ENCODE data around the gene NUDT14. TPM values are rescaled to one million over a fixed set of nuclear protein-coding genes. Genes with fewer than 3 reads are reported as not detected.

NUDT14 gene
- total and polyA plus RNA-seq, 2 of the 4 experiments (the other 2 are of a cell fraction) = 5.6 to 9.3 TPM

DNA sequence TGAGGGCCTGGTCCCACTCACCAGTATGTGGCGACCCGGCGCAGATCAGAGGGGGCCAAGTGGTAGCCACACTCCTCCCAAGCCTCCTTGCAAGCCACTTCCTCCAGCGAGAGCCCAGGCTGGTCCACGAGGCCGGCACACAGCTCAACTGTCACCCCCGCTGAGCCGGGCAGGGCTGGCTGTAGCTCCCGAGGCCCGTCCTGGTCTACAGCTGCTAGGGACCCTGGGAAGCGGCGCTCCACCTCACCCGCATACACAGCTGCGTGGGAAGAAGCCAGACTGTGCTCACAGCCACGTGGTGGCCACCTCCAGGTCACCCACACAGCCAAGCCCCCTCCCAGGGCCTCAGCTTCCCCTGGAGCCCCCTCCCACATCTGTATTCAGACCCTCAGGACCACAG lies 4.6 kb downstream of the NUDT14 start:
- Histone ChIP-seq H2AK9ac (replicated peaks; ENCODE audit: low read depth, low read length, poor library complexity) (no peak overlapping the region), H2AFZ (replicated peaks; ENCODE audit: low read length, poor library complexity) (no peak overlapping the region), H3K4ac (ENCODE audit: low read depth, low read length) (no peak overlapping the region), H3K4me3 (ENCODE audit: insufficient read depth, low read depth, low read length) (no peak overlapping the region), H3K23ac (ENCODE audit: low read depth, low read length) (no peak overlapping the region), H3K14ac (replicated peaks; ENCODE audit: low read depth, low read length) (no peak overlapping the region), H2BK120ac (ENCODE audit: low read depth, low read length) (no peak overlapping the region), H3K4me2 (ENCODE audit: low read depth, low read length) (no peak overlapping the region), H3K9ac (ENCODE audit: low read depth, low read length) (no peak overlapping the region), H3K27me3 (ENCODE audit: control insufficient read depth, insufficient read depth, low read length) (peaks cover 5% of the 10 kb centered on the region; the same call in 1 of the 2 replicates), H3K56ac (ENCODE audit: extremely low read depth, insufficient read depth, low read length) (no peak overlapping the region), H3K36me3 (ENCODE audit: control insufficient read depth, insufficient read depth, low read length) (no peaks in the 10 kb centered on the region), H3K27ac (ENCODE audit: insufficient read depth, low read length) (no peak overlapping the region), H3K9me1 (ENCODE audit: insufficient read depth, low read length) (no peaks in the 10 kb centered on the region), H4K5ac (ENCODE audit: low read depth, low read length) (no peak overlapping the region), H4K20me1 (ENCODE audit: insufficient read depth, low read length) (peaks cover 4% of the 10 kb centered on the region; the same call in 1 of the 2 replicates), H3K18ac (ENCODE audit: low read depth, low read length) (no peak overlapping the region), H2BK15ac (ENCODE audit: low read depth, low read length) (no peak overlapping the region), H2AK5ac (ENCODE audit: low read depth, low read length) (no peak overlapping the region), H3K9me3 (ENCODE audit: control insufficient read depth, insufficient read depth, low read length) (no peaks in the 10 kb centered on the region), H2BK5ac (ENCODE audit: low read depth, low read length, poor library complexity, severe bottlenecking) (no peak overlapping the region), H3K4me1 (ENCODE audit: control insufficient read depth, insufficient read depth, low read length) (peaks cover 4% of the 10 kb centered on the region; the same call in 1 of the 2 replicates), H4K91ac (ENCODE audit: insufficient read depth, low read depth, low read length) (no peak overlapping the region), H2BK20ac (ENCODE audit: low read depth, low read length) (no peak overlapping the region), H3K79me1 (ENCODE audit: low read depth in 1 of 2, low read length in 2 of 2) (no peaks in the 10 kb centered on the region), H4K8ac (ENCODE audit: low read depth in 2 of 2, low read length in 2 of 2) (no peak overlapping the region)
- ATAC-seq (ENCODE audit: low read depth) = no peak
- POLR2A ChIA-PET (ENCODE audit: unreplicated experiment) = no interaction called here
- in situ Hi-C loops (cut with MboI; ENCODE audit: low sequenced_read_pairs) (no loop called here), dilution Hi-C loops (cut with HindIII; ENCODE audit: low sequenced_read_pairs, unreplicated experiment) (no loop called here), intact Hi-C loops (cut with micrococcal nuclease) (no loop called here)
- CTCF ChIA-PET = no interaction called here
- TF ChIP-seq MXI1 (IDR thresholded peaks at IDR 0.05; ENCODE audit: borderline replicate concordance, low read depth, low read length) = no peak
- TF ChIP-seq, protein P1, sequence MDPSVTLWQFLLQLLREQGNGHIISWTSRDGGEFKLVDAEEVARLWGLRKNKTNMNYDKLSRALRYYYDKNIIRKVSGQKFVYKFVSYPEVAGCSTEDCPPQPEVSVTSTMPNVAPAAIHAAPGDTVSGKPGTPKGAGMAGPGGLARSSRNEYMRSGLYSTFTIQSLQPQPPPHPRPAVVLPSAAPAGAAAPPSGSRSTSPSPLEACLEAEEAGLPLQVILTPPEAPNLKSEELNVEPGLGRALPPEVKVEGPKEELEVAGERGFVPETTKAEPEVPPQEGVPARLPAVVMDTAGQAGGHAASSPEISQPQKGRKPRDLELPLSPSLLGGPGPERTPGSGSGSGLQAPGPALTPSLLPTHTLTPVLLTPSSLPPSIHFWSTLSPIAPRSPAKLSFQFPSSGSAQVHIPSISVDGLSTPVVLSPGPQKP (IDR thresholded peaks at IDR 0.05; ENCODE audit: borderline replicate concordance, low read depth, low read length) = no peak
- TF ChIP-seq SMC3 (IDR thresholded peaks at IDR 0.05; ENCODE audit: low read depth, low read length) = no peak
- no peak for TF ChIP-seq NFE2L2 (IDR thresholded peaks at IDR 0.05; ENCODE audit: low read depth, low read length)
- no peak for TF ChIP-seq RCOR1 (IDR thresholded peaks at IDR 0.05; ENCODE audit: insufficient replicate concordance, low read length)
- no peak for TF ChIP-seq BHLHE40 (IDR thresholded peaks at IDR 0.05; ENCODE audit: low read depth, low read length)
- TF ChIP-seq CHD1 (IDR thresholded peaks at IDR 0.05; ENCODE audit: low read depth, low read length) = no peak
- TF ChIP-seq POLR2A (IDR thresholded peaks at IDR 0.05; ENCODE audit: low read depth, low read length) = no peak
- no peak for TF ChIP-seq RAD21 (IDR thresholded peaks at IDR 0.05; ENCODE audit: low read length)
- TF ChIP-seq MAFK (IDR thresholded peaks at IDR 0.05; ENCODE audit: low read depth, low read length) = no peak
- no peak for TF ChIP-seq CEBPB (IDR thresholded peaks at IDR 0.05; ENCODE audit: low read depth, low read length)
- no peak for TF ChIP-seq MAZ (IDR thresholded peaks at IDR 0.05; ENCODE audit: borderline replicate concordance, low read depth, low read length)
- no peak for DNase-seq
- BruUV-seq (replicated peaks) = no TSS peak
- 66% methylated on average over 5 of the region's 15 CpGs; no CpG with 5 or more reads in 1 of the 2 experiments for WGBS, 2 experiments (ENCODE audit: extremely low coverage in 2 of 2, insufficient read length in 1 of 2)
